SK-N-MC (cell line): ENCODE results near the gene ERVK3-1.

Experiments used
- EZH2 ChIP-seq: fragments of 200-600 bp; sonication (generic); IDR thresholded peaks from one replicate; pipeline ENCODE4 v1.6.1; 2017; ENCODE audit warnings: antibody characterized with exemption
- FOXP2 ChIP-seq: optimal IDR thresholded peaks from 2 replicates; pipeline ENCODE3; 2011; ENCODE audit warnings: mild to moderate bottlenecking, moderate library complexity; ENCODE audit not compliant: insufficient read depth; ENCODE audit errors: extremely low read length, control extremely low read depth
- POLR2AphosphoS5 ChIP-seq: IDR thresholded peaks from 2 replicates; pipeline ENCODE4 v1.6.1; 2012; ENCODE audit warnings: mild to moderate bottlenecking, low read depth, low read length, borderline replicate concordance

- TF ChIP-seq EZH2 (no peak), POLR2AphosphoS5 (peak; percentile 88), FOXP2 (peak; percentile 83)
These were observed 26.6 kb upstream of the ERVK3-1 start, which contains the start of gene ZNF8 for GRCh38 chr19:58278541-58279041.
